Suppressor macrophage treated with lipopolysaccharide for 4 hours (primary cell): ENCODE results near the gene GSDME.
A peak's percentile ranks its signal among the peaks of the same experiment; 100 is the strongest.

Experiments used
- DNase-seq: peaks from one replicate; pipeline ENCODE4 v3.0.0-alpha.2; 2020

GSDME gene

GRCh38 chr7:24769014-24769830, 12.0 kb upstream of the GSDME start:
- DNase-seq, result no peak

GRCh38 chr7:24767878-24768569, 10.8 kb upstream of the GSDME start:
- DNase-seq, result no peak

- peak; percentile 46 for DNase-seq
These were observed 7.9 kb upstream of the GSDME start for GRCh38 chr7:24764972-24765744.

DNA sequence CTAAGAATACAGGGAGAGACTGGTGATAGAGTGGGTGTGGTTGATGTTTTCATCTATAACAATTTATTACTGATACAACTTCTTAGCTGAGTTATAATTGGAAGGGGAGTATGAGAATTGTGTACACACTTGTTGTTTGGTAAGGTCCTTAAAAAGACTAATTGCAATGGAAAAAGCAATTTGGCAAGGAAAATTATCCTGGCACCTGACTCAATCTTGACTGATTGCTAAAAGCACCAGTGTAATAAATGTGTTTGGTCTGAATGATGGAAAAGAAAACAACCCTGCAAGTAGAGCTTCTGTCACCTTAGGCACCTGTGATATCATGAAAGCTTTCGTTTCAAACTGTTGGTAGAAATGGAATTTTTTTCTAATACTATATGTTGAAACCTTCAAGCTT, 6.7 kb upstream of the GSDME start:
- no peak for DNase-seq

DNA sequence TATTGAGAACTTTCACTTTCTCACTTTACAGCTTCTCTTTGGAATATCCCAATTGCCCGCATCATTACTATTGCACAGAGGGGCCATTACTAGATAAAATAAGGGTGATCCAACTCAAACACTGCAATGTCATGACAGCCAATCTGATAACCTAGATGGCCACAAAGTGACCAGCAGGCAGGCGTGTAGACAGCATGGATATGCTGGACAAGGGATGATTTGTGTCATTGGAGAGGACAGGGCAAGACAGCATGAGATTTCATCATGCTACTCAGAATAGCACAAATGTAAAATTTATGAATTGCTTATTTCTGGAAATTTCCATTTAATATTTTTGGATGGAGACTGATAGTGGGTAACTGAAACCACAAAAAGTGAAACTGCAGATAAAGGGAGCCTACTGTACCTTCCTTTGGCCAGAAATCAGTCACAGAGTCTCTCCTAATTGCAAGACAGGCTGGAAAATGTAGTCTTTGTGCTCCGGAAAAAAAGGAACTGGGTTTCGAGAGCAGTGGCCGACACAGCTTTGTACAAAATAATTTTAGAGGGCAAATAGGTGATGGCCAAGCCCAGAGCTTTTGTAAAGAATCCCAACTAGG, 6.1 kb upstream of the GSDME start:
- DNase-seq, result peak; percentile 68

GRCh38 chr7:24762771-24763170, 5.5 kb upstream of the GSDME start:
- no peak for DNase-seq

GRCh38 chr7:24760968-24761367, 3.7 kb upstream of the GSDME start:
- DNase-seq, result no peak

- DNase-seq, result peak; percentile 77
These were observed 515 bp downstream of the GSDME start for GRCh38 chr7:24756545-24757352.

DNA sequence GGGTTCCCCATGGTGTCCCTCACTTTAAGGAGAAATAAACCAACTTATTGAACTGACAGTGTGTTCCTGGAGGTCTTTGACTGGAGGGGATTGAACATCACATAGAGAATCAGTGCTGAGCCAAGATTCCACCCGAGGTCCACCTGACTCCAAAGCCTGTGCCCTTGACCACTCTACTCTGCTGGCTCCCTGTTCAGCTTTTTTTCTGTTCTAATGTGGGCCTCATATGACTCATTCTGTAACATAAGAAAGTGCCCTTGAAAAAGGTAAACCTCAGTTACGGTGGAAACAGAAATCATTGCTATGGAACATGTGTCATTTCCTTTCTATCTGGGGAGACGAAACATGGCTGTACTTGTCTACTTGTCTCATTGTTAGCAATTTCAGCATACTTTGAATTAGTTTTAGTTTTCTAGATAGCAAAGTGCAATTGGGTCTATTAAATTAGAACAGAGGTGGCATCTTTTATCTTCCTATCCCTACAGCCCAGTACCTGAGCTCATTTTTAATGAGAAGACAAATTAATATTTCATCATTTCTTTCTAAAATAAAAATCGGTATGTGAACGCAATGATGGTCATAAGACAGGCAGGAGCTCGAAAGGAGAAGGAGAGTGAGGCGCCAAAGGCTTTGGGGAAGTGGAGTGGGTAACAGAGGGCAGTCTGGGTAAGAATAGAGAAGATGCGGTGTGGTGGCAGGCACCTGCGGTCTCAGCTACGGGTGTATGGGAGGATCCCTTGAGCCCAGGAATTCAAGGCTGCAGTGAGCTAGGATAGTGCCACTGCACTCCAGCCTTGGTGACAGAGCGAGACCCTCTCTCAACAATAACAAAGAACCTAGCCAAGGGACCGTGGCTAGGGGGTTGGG, 1.5 kb downstream of the GSDME start:
- peak; percentile 65 for DNase-seq

DNA sequence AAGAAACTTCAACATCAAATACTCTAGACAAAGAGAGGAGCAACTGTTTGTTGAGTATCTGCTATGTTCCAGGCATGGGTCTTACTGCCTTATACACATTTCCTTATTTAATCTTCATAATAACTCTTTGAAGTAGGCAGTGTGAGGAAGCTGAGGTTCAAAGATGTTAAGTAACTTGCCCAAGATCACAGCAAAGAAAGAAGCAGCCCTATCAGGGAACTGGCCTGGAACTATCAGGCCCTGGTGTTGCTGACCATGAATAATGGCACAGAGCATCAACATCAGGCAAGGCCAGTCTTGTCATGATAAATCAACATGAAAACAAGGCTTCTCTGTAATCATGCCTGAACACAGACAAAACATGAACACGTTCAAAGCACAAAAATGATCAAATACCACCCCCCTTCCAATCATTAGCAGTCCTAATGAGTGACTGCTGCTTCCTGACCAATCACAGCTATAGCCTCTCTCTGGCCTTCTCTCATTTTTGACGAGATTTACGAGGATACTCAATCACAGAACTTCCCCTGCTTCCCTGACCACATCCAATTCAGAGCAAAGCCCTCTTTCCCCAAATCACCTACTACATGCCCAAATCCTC, 2.3 kb downstream of the GSDME start:
- DNase-seq, result peak; percentile 38

DNA sequence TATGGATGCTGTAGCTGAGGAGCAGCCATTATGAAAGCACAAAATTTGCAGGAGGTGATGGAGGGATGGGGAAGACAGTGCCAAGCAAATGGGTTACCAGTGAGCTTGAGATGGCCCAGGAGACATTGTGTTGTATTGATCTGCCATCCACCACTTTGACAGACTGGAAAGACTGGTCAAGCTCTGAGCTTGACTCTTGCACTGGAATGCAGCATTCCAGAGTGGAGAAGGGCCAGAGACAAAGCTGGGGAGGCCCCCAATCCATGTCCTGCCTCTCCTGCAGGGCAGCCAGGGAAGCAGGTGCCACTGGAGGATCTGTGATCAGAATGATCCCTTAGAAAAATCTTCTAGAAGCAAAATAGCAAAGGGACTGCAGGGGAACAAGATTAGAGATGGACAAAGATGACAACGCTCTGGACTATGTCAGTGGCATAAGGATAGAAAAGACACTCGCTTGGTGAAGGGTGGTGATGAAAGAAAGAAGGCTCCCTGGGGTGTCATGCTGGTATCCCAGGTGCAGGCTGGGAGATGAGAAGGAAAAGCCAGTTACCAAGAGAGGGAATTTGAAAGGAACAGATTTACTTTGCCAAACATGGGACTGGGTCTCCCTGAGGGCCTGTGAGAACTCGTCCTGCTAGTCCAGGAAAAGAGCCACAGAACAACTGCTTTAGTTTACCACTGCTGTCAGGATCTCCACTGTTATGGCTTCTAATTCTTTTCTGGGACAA, 5.0 kb downstream of the GSDME start:
- no peak for DNase-seq

- DNase-seq, result no peak
These were observed 5.8 kb downstream of the GSDME start for GRCh38 chr7:24751484-24751883.

GRCh38 chr7:24750441-24751055, 6.7 kb downstream of the GSDME start:
- no peak for DNase-seq

DNA sequence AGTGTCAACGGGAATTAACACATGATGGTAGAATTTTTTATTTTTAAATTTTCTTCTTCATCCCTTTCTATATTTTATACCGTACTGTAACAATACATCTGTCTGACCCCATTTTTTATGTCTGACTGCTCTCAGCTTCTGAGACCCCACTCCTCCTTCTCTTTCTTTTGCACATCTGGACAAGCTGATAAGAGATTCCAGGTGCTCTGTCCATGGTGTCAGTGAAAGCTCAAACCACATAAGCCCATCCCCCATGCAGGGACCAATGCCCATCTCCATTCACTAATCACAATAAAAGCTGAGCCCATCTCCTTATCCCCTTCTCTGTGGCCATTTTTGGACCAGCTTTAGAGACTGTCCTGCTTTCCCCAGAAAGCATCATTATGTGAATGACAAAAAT, 8.7 kb downstream of the GSDME start:
- DNase-seq, result no peak

- no peak for DNase-seq
These were observed 11.9 kb downstream of the GSDME start for GRCh38 chr7:24745355-24745754.

DNA sequence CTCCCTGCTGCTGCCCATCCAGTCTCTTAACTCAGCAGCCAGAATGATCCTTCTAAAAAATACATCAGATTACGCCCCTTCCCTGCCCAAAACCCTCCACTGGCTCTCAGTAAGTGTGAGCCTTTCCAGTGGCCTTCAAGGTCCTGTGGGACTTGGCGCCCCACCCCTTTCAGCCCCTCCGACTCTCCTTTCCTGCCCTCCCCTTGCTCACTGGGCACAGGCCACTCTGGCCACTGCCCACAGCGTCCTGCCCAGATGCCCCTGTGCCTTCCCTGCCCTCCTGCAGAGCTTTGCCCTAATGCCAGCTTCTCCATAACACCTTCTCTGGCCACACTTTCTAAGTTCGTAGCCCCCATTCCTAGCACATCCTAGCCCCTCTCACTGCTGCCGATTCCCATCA, 13.8 kb downstream of the GSDME start:
- DNase-seq, result no peak

- DNase-seq, result no peak
These were observed 14.6 kb downstream of the GSDME start for GRCh38 chr7:24742506-24743162.

GRCh38 chr7:24741679-24742505, 15.4 kb downstream of the GSDME start:
- no peak for DNase-seq
